ENCODE measurements around the gene IL4.
"Not testable (repeated sequence)": the region's sequence is repeated elsewhere in the genome, so short reads cannot be mapped to it uniquely, and the experiment has no call there.

Gene IL4

DNA sequence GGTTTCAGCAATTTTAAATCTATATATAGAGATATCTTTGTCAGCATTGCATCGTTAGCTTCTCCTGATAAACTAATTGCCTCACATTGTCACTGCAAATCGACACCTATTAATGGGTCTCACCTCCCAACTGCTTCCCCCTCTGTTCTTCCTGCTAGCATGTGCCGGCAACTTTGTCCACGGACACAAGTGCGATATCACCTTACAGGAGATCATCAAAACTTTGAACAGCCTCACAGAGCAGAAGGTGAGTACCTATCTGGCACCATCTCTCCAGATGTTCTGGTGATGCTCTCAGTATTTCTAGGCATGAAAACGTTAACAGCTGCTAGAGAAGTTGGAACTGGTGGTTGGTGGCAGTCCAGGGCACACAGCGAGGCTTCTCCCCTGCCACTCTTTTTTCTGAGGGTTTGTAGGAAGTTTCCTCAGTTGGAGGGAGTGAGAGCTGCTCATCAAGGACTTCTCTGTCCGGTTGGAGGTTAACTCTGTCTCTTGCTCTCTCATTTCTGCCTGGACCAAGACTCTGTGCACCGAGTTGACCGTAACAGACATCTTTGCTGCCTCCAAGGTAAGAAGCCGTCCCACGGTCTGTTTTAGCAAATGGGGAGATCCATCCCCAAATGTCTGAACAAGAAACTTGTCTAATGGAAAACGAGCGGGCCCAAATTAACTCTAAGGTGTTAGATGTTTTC, at the start of gene IL4:
TSS of gene IL4 (plus strand) at position 51 of the 692 bp plus-strand sequence. CDS start at position 113, 62 bp downstream.
- DNase-seq (ENCODE audit: low spot score), result no peak

DNA sequence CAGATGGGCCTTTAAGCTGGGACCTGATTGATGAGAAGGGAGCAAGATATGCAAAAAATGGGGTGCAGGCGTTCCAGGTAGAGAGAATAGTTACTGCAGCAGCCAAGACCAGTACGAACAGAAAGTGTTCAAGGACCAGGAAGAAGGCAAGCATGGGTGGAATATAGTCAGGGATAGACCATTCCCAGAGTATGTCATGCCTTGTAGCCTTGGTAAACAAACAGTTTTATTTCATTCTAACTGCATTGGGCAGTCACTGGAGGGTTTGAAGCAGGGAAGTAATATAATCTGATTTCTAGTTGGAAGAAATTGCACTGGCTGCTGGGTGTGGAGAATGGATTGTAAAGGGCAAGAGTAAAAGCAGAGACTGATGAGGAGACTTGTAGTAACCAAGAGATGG, 46.3 kb upstream of the IL4 start:
- DNase-seq (ENCODE audit: low spot score), result no peak

DNA sequence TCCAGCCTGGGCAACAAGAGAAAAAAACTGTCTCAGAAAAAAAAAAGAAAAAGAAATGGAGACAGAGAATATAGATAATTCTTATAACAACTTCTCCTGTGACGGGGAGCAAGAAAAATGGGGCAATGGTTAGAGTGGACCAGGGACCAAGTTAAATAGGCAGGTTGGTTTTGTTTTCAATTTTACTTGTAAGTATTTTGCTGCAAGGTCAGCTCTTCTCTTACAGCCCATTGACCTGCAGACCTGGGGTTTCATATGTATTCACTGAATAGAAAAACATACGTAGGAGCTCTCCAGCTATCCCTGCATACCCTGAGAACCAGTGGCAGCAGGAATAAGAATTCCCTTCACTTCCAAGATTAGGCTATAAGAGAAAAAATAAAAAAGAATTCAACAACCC, 45.0 kb upstream of the IL4 start:
- no peak for DNase-seq (ENCODE audit: low spot score)

DNA sequence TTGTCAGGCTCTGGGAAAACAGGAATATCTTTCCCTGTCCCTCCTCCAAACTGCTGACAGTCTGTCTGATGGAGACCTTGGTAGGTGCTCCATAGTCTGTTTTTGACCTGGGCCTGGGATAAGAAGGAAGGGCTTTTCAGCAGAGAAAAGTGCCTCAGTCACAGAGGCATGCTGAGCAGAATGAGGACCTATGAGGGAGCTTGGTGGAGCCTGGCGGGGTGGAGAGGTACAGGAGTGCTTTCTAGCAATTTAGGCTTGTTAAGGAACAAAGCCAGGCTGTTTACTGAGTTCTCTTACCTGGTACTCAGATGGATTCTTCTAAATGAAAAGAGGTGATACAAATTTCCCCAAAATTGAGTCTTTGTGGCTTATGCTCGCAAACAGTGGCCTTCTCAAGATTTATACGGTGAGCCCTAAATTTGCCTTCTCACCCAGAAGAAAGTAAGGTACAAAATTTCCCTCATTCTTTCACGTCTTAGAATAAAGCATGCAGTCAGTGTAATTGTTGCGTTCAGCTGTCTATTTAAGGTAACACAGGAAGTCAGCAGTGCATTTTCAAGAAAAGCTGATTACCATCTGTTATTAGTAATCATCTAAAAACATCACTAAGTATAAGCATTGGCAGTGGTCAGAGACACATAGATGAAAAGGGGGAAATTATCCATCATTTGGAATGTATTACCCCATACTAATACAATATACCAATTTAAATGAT, 44.4 kb upstream of the IL4 start:
- DNase-seq (ENCODE audit: low spot score), result no peak

DNA sequence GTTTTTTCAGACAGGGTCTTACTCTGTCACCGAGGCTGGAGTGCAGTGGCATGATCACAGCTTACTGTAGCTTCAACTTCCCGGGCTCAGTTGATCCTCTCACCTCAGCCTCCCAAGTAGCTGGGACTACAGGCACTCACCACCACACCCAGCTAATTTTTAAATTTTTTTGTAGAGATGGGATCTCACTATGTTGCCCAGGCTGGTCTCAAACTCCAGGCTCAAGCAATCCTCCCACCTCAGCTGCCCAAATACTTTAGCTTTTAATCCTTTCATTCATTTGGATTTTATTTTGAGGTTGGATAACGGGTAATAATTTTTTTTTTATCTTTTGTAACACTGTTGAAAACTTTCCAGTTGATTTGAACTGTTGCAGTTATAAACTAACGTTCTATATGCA, 40.2 kb upstream of the IL4 start:
- not testable (repeated sequence) for DNase-seq (ENCODE audit: low spot score)

DNA sequence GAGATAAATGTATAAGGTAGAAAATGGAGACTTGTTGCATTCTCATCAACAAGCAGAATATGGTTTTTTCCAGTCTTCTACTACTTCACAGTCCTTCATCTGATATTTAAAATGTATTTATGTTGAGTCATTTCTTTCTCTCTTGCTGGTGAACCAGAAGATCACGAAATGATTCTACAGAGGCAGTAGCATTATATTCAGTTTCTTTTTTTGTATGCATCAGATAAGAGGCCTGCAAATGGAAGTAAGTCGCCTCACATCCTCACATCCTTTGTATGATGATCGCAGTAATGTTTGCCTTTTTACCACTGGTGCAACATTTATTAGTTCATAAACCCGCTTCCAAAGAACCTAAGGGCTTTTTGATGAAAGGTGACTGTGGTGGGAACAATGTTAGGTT, 37.9 kb upstream of the IL4 start:
- no peak for DNase-seq (ENCODE audit: low spot score)

DNA sequence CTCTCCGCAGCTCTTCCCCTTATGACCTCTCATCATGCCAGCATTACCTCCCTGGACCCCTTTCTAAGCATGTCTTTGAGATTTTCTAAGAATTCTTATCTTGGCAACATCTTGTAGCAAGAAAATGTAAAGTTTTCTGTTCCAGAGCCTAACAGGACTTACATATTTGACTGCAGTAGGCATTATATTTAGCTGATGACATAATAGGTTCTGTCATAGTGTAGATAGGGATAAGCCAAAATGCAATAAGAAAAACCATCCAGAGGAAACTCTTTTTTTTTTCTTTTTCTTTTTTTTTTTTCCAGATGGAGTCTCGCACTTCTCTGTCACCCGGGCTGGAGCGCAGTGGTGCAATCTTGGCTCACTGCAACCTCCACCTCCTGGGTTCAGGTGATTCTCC, 36.5 kb upstream of the IL4 start:
- DNase-seq (ENCODE audit: low spot score), result no peak

DNA sequence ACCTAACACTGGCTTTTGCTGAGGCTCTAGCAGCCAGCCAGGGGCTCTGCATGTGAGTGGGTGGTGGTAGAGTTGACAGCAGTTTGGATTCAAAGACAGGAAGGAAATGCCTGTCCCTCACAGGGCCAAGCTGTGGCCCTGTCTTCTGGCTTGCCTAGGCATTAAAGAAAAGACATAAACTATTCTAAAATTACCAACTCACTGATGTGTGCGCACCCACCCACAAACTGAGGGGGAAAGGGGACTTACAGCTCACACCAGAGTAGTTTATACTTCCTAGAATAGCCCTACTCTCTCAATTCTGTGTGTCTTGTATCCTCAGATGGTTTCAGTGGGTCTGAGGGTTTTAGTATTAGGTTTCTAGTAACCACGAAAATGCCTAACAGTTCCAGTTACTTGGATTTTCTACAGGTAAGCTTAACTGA, 34.1 kb upstream of the IL4 start:
- no peak for DNase-seq (ENCODE audit: low spot score)

DNA sequence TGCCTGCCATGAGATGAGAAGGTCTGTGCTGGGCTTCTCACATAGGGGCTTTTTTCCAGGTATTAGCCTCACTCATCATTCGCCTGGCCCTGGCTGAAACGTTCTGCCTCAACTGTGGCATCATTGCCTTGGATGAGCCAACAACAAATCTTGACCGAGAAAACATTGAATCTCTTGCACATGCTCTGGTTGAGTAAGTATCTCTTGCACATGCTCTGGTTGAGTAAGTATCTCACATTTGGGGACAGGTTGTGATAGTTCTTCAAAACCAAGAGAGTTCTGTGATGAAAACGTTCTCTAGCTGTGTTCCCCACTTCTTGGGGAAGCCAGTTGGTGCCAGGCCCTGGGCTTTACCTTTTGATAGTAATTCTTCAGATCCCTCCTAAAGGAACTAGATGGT, 33.2 kb upstream of the IL4 start:
- no peak for DNase-seq (ENCODE audit: low spot score)

DNA sequence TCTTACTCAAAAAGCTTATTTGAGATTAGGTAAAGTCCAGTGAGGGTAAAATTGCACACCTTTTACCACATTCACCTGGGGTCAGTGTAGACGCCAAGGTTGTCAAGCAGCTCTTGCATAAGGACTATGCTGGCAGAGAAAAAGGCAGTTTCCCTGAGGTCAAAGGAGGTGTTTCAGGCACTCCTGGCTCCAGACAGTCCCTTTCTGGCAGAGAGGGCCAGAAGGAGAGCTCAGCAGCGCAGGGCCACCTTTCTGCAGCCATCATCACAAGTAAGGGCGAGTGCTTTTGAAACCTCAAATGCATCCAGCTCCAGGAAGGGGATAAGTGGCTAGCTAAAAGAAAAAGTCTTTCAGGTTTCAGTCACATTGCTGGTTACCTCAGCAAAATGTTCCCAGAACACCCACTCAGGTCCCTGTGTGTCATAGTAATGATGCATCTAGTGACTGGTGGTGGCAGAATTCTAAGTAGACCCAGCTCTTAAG, 32.5 kb upstream of the IL4 start:
- DNase-seq (ENCODE audit: low spot score), result no peak

DNA sequence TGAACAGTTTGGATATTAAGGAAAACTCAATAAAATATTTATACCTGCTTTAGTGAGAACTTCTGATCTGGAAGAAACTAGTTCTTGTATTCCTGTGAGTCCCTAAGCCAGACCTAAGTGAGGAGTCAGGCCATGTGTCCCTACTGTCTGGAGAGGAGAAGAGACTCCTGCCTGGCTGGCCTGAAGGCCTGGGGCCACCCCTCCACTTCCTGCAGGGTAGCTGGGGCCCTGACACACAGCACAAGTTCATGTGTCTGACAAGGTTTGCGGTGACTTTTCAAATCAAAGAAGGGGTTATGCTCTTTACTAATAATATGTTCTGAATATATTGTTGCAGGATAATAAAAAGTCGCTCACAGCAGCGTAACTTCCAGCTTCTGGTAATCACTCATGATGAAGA, 31.9 kb upstream of the IL4 start:
- DNase-seq (ENCODE audit: low spot score), result no peak

DNA sequence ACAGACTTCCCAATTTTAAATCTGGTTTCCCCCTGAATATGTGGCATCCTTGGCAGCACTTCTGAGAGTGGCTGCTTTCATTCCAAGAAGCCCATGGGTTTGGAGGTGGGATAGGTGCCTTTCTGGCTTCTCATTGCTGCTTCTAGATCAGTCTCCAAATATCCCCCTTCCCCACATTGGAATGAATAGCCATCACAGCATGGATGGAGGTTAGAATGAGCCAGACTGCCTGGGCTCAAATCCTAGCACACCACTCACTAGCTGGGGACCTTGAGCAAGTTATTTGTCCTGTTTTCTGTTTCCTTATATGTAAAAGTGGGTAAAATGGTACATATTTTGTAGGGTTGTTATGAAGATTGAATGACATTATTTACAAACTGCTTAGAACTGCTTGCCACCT, 29.6 kb upstream of the IL4 start:
- DNase-seq (ENCODE audit: low spot score), result no peak

DNA sequence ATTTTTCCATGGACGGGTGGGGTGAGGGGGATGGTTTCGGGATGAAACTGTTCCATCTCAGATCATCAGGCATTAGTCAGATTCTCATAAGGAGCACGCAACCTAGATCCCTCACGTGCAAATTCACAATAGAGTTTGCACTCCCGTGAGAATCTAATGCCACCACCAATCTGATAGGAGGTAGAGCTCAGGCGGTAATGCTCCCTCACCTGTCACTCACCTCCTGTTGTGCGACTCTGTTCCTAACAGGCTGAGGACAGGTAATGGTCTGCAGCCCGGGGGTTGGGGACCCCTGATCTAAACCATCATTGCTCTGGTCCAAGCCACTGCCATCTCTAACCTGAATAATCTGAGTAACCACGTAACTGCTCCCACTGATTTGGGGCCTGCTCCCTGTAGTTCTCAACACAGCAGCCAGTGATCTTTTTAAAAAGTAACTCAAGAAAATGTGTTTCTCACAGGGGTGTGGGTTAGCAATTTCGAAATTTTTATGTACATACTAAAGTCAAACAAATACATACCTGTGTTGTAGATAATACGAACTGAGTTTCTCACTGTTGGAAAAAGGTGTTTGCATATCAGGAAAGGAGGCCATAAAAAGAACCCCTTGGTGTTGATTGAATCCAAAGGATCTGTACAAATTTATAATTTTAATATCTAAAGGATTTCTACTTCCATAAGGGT, 27.1 kb upstream of the IL4 start:
- no peak for DNase-seq (ENCODE audit: low spot score)

DNA sequence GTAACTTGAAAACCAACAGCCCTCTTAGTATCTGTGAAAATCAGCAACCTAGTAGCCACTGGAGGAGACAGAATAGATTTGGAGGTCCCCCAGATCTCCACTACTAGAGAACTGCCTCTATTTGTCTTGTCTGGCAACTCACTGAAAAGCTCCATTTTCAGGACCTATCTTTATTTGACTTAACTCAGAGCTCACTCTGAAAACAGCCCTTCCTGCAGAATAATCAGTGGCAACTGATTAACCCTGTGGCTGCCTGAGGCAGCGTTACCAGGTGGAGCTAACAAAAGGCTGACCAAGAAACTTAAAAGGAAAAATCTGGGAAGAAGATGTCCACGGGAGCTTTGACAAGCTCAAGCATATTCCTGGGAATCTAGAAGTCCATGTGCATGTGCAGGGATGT, 26.3 kb upstream of the IL4 start:
- DNase-seq (ENCODE audit: low spot score), result no peak

DNA sequence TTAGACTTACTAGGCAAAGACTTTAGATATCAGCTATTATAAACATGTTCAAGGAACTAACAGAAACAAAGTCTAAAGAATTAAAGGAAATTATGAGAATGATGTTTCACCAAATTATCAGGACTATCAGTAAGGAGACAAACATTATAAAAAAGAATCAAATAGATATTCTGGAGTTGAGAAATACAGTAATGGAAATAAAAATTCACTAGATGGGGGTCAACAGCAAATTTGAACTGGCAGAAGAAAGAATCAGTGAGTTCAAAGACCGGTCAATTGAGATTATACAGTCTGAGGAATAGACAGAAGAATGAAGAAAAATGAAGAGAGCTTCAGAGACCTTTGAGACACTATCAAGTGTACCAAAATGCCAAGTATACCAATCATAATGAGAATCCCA, 25.4 kb upstream of the IL4 start:
- DNase-seq (ENCODE audit: low spot score), result no peak

DNA sequence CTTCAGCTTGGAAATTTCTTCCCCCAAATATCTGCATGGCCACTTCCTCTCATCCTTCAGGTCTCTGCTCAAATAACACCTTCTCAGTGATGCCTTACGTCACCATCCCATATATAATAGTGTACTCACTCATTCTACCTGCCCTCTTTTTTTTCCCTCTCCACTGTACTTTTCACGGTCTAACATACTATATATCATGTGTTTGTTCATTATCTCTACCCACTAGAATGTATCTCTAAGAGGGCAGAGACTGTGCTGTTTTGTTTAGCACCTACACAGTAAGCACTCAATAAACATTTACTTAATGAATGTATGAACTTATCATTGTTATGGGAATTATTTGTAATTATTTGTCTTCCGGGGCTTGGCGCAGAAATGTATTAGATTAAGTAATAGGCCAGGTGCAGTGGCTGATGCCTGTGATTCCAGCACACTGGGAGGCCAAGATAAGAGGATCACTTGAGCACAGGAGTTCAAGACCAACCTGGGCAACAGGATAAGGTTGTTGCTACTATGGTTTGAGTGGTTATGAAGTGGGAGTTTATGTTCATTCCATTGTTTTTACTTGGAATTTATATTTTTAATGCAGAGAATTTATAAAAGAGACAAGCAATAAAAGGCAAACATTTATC, 21.8 kb upstream of the IL4 start:
- DNase-seq (ENCODE audit: low spot score), result no peak

DNA sequence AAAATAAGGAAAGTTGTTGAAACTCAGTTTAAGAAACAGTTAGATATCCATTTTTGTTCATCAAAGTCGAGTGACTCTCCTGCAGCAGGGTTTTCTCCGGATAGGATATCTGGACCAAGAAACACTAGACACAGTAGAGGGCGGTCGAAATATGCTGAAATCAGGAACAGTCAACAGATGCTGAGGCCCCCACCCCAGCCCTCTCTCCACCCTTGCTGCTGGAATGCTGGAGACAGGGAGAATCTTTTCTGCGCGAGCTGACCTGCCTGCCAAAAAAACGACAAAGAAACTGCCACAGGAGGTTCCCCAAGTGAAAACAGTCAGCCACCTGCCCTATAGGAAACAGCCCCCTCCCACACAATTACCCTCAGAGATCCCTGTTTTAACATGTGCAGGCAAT, 20.1 kb upstream of the IL4 start:
- DNase-seq (ENCODE audit: low spot score), result no peak

DNA sequence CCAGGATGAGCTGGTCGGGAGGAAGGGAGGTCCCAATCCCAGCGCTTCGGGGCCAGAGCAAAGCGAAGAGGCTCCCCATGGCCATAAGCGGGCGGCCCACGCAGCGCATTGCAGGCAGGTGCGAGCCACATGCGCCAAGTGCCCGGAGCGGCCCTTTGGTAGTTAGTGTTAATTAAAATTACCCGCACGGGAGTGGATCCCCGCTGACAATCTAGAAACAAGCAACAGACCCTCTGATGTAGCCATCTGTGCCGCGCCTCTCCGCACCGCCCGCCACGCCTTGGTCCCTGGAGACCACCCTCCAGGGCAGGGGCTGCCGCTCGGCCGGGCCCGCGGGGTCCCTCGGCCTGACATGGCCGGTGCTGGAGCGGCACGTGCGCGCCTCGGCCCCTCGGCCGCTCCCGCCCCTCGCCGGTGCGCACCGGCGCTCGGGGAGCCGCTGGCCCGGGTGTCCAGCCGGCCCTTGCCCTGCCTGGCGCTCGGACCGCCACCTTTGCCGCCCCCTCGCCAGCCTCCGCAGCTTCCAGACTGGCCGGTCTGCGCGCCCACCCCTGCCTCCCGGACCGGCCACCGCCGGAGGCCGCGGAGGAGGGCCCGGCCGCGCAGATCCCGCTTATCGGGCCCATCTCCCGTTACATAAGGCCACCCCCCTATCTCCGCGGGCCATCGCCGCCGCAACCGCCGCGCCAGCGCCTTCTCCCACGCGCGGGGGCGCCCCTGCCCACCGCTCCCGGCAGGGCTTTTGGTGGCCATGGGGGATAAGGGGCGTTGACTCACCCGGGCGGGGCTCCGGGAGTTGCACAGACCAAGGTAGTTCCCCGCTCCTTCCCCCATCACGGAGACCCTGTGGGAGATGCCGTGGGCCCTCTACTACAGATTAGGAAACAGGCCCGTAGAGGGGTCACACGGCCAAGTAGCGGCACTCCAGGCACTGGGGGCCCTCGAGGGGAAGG, 17.7 kb upstream of the IL4 start:
- DNase-seq (ENCODE audit: low spot score), result peak; percentile 62

DNA sequence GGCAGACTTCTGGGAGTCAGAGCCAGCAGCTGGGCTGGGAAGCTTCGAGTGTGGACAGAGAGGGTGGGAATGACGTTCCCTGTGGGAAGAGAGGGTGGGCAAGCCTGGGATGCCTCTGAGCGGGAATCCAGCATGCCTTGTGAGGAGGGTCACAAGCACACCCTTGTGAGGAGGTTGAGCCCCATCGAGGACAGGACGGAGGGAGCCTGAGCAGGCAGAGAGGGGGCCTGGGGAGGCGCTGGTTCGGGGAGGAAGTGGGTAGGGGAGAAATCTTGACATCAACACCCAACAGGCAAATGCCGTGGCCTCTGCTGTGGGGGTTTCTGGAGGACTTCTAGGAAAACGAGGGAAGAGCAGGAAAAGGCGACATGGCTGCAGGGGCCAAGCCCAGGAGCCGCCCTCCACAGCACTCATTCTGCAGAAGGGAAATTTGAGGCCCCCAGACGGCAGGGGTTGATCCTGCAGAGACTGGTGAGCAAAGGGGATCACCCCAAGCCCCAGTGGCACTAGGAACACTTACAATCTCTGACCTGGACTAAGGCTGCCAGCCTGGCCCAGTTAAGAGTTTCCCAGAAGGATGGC, 16.9 kb upstream of the IL4 start:
- no peak for DNase-seq (ENCODE audit: low spot score)

DNA sequence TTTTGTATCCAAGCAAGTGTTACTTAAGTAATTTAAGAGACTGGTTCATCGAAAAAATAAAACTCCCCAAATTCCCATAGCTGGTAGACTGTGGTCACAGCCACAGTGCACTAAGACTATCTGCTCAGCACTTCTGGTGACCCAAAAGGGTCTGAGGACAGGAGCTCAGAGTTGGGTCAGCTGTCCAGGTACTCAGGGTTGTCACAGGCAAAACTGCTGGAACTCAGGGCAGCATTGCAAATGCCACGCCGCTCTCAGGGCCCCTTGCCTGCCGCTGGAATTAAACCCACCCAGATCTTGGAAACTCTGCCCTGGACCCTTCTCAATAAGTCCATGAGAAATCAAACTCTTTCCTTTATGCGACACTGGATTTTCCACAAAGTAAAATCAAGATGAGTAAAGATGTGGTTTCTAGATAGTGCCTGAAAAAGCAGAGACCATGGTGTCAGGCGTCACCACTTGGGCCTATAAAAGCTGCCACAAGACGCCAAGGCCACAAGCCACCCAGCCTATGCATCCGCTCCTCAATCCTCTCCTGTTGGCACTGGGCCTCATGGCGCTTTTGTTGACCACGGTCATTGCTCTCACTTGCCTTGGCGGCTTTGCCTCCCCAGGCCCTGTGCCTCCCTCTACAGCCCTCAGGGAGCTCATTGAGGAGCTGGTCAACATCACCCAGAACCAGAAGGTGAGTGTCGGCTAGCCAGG, 16.0 kb upstream of the IL4 start, which contains the start of gene IL13:
TSS of gene IL13 (plus strand) at position 498 of the 705 bp plus-strand sequence. CDS start at position 512, 14 bp downstream.
- DNase-seq (ENCODE audit: low spot score), result no peak

Data from AG20443 (cell line).